NT2/D1 (cell line): ENCODE results near the gene ITGB6.

Experiments
- DNase-seq: peaks from one replicate; pipeline ENCODE4 v3.0.0-alpha.2; 2011; ENCODE audit warnings: low read depth, low spot score
- H3K27me3 ChIP-seq: 2 replicates; pipeline ENCODE4 v1.6.0; 2011; ENCODE audit warnings: mild to moderate bottlenecking; ENCODE audit not compliant: insufficient read length, insufficient read depth
- H3K36me3 ChIP-seq: 2 replicates; pipeline ENCODE4 v1.6.1; 2011; ENCODE audit warnings: mild to moderate bottlenecking, low read length, mixed read lengths; ENCODE audit not compliant: insufficient read depth, insufficient read length
- H3K4me1 ChIP-seq: 2 replicates; pipeline ENCODE4 v1.5.1; 2011; ENCODE audit not compliant: insufficient read depth, insufficient read length
- H3K4me3 ChIP-seq: 2 replicates; pipeline ENCODE4 v1.5.1; 2011; ENCODE audit warnings: low read depth; ENCODE audit not compliant: insufficient read length
- H3K9ac ChIP-seq: 2 replicates; pipeline ENCODE4 v1.6.0; 2011; ENCODE audit warnings: low read depth; ENCODE audit not compliant: insufficient read length
- H3K9me3 ChIP-seq: 2 replicates; pipeline ENCODE4 v1.5.1; 2011; ENCODE audit warnings: mild to moderate bottlenecking, low read length; ENCODE audit not compliant: insufficient read depth
- SUZ12 ChIP-seq: IDR thresholded peaks from 2 replicates; pipeline ENCODE4 v1.6.1; 2011; ENCODE audit not compliant: insufficient read length, insufficient read depth; ENCODE audit errors: extremely low read depth
- YY1 ChIP-seq: IDR thresholded peaks from 2 replicates; pipeline ENCODE4 v1.6.1; 2011; ENCODE audit not compliant: insufficient read length, insufficient read depth
- ZNF274 ChIP-seq: IDR thresholded peaks from 2 replicates; pipeline ENCODE4 v1.6.1; 2011; ENCODE audit warnings: mild to moderate bottlenecking, low read depth, low read length

The ITGB6 gene

DNA sequence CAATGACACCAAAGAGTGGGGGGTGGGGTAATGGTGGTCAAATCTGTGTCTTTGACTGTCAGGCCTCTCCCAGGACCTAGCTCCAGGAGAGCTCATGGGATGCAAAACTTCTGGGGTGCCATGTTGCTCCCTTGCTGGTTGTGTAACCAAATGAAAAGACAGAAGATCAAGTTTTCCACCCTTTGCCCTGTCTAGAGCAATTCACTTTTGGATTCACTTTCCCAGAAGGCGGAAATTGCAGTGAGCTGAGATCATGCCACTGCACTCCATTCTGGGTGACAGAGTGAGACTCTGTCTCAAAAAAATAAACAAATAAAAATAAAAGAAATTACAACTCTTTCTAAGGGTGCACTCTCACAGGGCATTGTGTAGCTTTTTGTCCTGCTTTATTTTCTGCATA lies 102.7 kb downstream of the ITGB6 start:
- no peak for DNase-seq
- no peaks in the 10 kb centered on the region for H3K27me3 ChIP-seq
- no peaks in the 10 kb centered on the region for H3K4me1 ChIP-seq
- H3K4me3 ChIP-seq: no peak overlapping the region
- H3K36me3 ChIP-seq: no peaks in the 10 kb centered on the region
- no peak overlapping the region for H3K9ac ChIP-seq
- no peak for TF ChIP-seq YY1
- no peak for TF ChIP-seq SUZ12
- TF ChIP-seq ZNF274: no peak
- H3K9me3 ChIP-seq: 0 out of 2 replicates have a peak, but pooled peaks cover 6% of the 10 kb centered on the region

DNA sequence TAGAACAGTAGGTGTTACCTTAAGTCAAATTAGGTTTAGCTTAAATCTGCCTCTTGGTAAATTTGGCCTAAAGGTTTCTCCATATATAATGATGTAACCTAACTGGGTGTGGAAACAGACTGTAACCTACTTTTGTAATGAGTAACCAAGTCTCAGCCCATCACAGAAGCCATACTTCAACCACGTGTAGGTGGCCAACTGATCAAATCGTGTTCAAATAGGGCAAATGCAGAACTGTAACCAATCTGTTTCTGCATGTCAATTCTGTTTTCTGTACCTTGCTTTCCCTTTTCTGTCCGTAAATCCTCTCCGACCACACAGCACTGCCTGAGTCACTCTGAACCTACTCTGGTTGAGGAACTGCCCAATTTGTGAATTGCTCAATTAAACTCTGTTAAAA lies 103.7 kb downstream of the ITGB6 start:
- no peaks in the 10 kb centered on the region for H3K27me3 ChIP-seq
- TF ChIP-seq SUZ12 (no peak), ZNF274 (no peak), YY1 (no peak)
- H3K9ac ChIP-seq: no peak overlapping the region
- no peaks in the 10 kb centered on the region for H3K36me3 ChIP-seq
- 0 out of 2 replicates have a peak, but pooled peaks cover 6% of the 10 kb centered on the region for H3K9me3 ChIP-seq
- no peaks in the 10 kb centered on the region for H3K4me1 ChIP-seq
- H3K4me3 ChIP-seq: no peak overlapping the region
- DNase-seq: no peak

DNA sequence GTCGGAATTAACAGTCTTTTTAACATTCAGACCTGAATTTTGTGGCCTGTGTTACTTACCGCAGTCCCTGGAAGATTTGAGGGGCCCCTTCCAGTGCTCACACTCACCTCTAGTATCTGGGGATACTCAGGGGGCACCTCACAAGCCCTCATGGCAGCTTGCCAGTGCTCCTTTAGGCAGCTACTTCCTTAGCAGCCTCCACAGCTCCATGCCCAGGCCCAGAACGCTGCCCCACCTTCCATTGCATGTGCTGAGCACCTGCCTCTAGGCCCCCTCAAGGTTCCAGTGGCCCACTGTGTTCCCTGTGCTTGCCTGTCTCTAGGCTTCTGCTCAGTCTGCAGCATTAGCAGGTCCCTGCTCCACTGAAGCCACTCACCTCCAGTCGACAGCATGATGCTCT lies 107.6 kb downstream of the ITGB6 start:
- TF ChIP-seq ZNF274: no peak
- TF ChIP-seq YY1: no peak
- no peak for TF ChIP-seq SUZ12
- DNase-seq: no peak
- H3K9ac ChIP-seq: no peak overlapping the region
- no peaks in the 10 kb centered on the region for H3K27me3 ChIP-seq
- no peaks in the 10 kb centered on the region for H3K4me1 ChIP-seq
- peaks cover 43% of the 10 kb centered on the region for H3K9me3 ChIP-seq
- no peak overlapping the region for H3K4me3 ChIP-seq
- H3K36me3 ChIP-seq: no peaks in the 10 kb centered on the region

DNA sequence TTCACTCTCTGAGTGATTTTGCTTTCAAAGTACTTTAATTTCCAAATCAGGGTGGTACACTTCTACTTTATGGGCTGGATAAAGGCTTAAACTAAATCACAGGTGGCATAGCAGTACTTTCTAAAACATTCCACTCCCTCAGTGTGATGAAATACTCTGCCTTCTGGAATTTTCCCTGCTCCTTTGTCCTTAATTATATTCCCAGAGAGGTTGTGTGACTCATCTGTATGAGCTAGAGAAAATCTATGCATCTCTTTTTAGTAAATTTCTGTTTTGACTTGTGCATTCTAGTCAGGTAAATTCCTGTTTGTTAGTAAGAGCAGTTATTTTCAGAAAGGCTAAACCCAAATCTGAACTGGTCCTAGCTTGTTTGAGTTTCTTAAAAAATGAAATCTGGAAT lies 108.7 kb downstream of the ITGB6 start:
- peaks cover 52% of the 10 kb centered on the region for H3K9me3 ChIP-seq
- no peak for DNase-seq
- H3K27me3 ChIP-seq: no peaks in the 10 kb centered on the region
- H3K4me3 ChIP-seq: no peak overlapping the region
- H3K36me3 ChIP-seq: no peaks in the 10 kb centered on the region
- no peak overlapping the region for H3K9ac ChIP-seq
- TF ChIP-seq YY1 (no peak), SUZ12 (no peak), ZNF274 (no peak)
- H3K4me1 ChIP-seq: no peaks in the 10 kb centered on the region

DNA sequence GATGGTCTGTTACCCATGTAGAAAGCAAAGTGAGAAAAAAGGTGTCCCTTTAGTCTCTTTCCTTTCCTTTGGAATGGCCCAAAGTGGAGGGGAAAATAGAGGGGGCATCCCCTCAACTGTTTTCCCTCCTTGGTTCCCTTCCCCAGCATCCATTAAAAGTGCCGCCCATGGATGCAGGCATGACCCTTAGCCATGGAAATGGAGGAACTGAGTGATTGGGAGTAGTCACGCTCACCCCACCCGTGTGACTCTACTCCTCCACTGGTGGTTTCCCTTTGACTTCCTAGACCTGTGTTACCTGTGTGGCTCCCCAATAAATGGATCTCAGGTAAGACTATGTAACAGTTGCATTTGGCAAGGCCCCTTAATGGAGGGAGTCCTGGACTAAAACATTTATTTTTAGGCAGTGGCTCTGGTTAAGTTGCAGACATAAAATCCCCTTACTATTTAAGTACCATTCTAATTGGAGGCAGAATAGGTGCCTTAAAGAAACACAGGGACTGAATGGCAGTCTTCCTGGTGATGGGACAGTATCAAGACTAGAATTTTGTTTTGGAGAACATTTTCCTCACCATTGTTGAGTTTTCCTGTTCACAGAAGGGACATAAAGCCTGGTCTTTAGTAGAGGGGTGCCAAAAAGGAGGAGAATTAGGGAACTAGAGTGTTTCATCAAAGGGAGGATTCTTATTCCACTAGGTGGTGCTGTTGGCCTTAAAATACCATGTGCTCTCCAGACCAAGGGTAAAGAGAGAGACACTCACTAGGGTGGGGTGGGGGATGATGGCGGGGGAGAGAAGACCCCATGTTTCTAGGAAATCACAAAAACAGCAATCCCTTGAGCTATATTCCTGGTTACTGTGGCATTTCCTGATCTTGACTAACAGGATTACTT lies 112.0 kb downstream of the ITGB6 start:
- no peak overlapping the region for H3K4me3 ChIP-seq
- H3K9ac ChIP-seq: no peak overlapping the region
- no peaks in the 10 kb centered on the region for H3K36me3 ChIP-seq
- no peak for TF ChIP-seq ZNF274
- TF ChIP-seq YY1: no peak
- no peak for TF ChIP-seq SUZ12
- peaks cover 62% of the 10 kb centered on the region for H3K9me3 ChIP-seq
- no peaks in the 10 kb centered on the region for H3K27me3 ChIP-seq
- H3K4me1 ChIP-seq: no peaks in the 10 kb centered on the region
- DNase-seq: peak; percentile 23

DNA sequence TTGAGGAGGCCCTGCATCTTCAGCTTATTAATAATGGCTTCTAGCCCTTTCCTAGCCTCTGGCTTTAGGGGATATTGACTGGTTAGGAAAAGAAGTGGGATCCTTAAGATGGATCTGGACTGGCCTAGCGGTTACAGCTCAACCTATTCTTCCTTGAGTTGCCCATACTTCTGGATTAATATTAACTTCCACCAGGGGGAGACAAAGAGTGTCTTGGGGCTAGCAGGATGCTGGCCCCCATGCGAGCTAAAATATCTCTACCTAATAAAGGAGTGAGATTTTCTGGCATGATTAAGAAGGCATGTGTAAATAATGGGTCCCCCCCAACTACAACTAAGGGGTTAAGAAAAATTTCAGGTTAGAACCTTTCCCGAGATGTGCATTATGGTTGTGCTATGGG lies 114.4 kb downstream of the ITGB6 start:
- H3K36me3 ChIP-seq: no peaks in the 10 kb centered on the region
- no peaks in the 10 kb centered on the region for H3K4me1 ChIP-seq
- no peaks in the 10 kb centered on the region for H3K27me3 ChIP-seq
- no peak for TF ChIP-seq ZNF274
- TF ChIP-seq SUZ12: no peak
- no peak for TF ChIP-seq YY1
- no peak overlapping the region for H3K4me3 ChIP-seq
- H3K9me3 ChIP-seq: peaks cover 55% of the 10 kb centered on the region
- no peak overlapping the region for H3K9ac ChIP-seq
- DNase-seq: no peak

DNA sequence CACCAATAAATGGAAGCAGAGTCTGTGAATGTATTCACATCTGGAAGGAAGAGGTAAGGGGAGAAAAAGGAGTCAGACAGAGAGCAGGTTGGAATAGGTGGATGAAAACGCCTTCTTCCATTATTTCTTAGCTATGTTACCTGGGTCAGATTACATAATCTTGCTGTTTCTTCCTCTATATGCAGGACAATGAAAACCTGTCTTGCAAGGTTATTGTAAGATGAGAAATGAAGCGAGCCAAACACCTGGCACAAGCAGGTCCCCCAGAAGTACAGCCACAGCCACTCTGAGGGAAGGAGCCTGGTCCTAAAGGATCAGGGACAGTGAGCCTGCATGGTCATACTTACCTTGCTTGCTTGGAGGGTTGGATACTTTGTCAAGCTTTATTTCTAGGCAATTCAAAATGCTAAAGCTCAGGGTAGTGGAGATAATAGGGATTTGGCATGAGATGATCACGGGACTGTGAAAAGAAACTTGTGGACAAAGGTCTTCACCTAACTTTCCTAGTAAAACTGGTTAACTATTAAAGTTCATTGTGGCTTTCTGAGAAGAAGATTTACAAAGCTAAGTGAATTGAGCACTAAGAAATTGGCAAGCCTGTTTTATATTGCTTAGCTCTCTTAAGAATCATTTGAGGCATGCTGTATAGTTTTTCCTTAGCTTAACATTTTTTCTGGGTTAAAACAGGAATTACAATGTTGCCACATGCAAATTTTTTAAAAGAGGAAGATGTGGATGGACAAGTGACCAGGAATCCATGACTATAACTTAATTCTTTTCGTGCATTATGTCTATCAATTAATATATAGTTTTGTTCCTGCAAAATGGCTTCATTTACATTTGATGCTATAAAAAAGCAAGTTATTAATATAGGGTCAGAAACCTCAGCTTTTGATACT lies 121.9 kb downstream of the ITGB6 start:
- no peaks in the 10 kb centered on the region for H3K36me3 ChIP-seq
- no peaks in the 10 kb centered on the region for H3K27me3 ChIP-seq
- no peak overlapping the region for H3K4me3 ChIP-seq
- no peak overlapping the region for H3K9ac ChIP-seq
- TF ChIP-seq SUZ12: no peak
- no peak for TF ChIP-seq YY1
- TF ChIP-seq ZNF274: no peak
- DNase-seq: no peak
- H3K9me3 ChIP-seq: peaks cover 10% of the 10 kb centered on the region; the same call in 1 of the 2 replicates
- no peaks in the 10 kb centered on the region for H3K4me1 ChIP-seq
